ENCODE measurements around the gene CC2D1B. TPM values are rescaled to one million over a fixed set of nuclear protein-coding genes. Genes with fewer than 3 reads are reported as not detected.

CC2D1B gene
- total and polyA plus RNA-seq, 7 experiments from 2014 or later, result 5.2 to 91.2 (median 55.4) TPM

GRCh38 chr1:52306227-52307006, 59.6 kb downstream of the CC2D1B start:
- Histone ChIP-seq H3K4me1 (ENCODE audit: control insufficient read depth in 2 of 2, insufficient read depth in 2 of 2, low read length in 2 of 2) (no peaks in the 10 kb centered on the region), H3K9me3 (ENCODE audit: control insufficient read depth in 2 of 3, low read length in 3 of 3) (no peaks in the 10 kb centered on the region), H3K4me3 (ENCODE audit: low read length) (no peak overlapping the region), H3K36me3 (ENCODE audit: control insufficient read depth in 2 of 3, insufficient read depth in 3 of 3, low read length in 3 of 3) (peaks cover 0 to 8% (median 0%) of the 10 kb centered on the region in 3 experiments), H3K27ac (ENCODE audit: low read depth, low read length) (no peak overlapping the region), H3K27me3 (ENCODE audit: control insufficient read depth in 2 of 2, insufficient read depth in 2 of 2, low read length in 2 of 2) (no peaks in the 10 kb centered on the region)
- Mint-ChIP-seq H3K27ac (no peak overlapping the region), H3K9me3 (no peaks in the 10 kb centered on the region), H3K4me1 (no peaks in the 10 kb centered on the region), H3K36me3 (peaks cover 0 to 30% (median 19%) of the 10 kb centered on the region in 5 donors), H3K27me3 (no peaks in the 10 kb centered on the region), H3K4me3 (no peak overlapping the region)
- ChIA-PET CTCF (no interaction called here), POLR2A (no interaction called here)
- ATAC-seq (no peak), DNase-seq (no peak)
- intact Hi-C loops (cut with micrococcal nuclease), result no loop called here

GRCh38 chr1:52305417-52306226, 60.4 kb downstream of the CC2D1B start:
- H3K9me3 Mint-ChIP-seq, result no peaks in the 10 kb centered on the region
- H3K36me3 Mint-ChIP-seq, result peaks cover 0 to 27% (median 15%) of the 10 kb centered on the region in 5 donors
- H3K4me3 Mint-ChIP-seq, result no peak overlapping the region
- Histone ChIP-seq H3K4me1 (ENCODE audit: control insufficient read depth in 2 of 2, insufficient read depth in 2 of 2, low read length in 2 of 2) (no peaks in the 10 kb centered on the region), H3K27ac (ENCODE audit: low read depth, low read length) (no peak overlapping the region), H3K27me3 (ENCODE audit: control insufficient read depth in 2 of 2, insufficient read depth in 2 of 2, low read length in 2 of 2) (no peaks in the 10 kb centered on the region), H3K9me3 (ENCODE audit: control insufficient read depth in 2 of 3, low read length in 3 of 3) (no peaks in the 10 kb centered on the region), H3K36me3 (ENCODE audit: control insufficient read depth in 2 of 3, insufficient read depth in 3 of 3, low read length in 3 of 3) (peaks cover 0 to 8% (median 0%) of the 10 kb centered on the region in 3 experiments), H3K4me3 (ENCODE audit: low read length) (no peak overlapping the region)
- no peak overlapping the region for H3K27ac Mint-ChIP-seq
- ChIA-PET CTCF (no interaction called here), POLR2A (no interaction called here)
- no peaks in the 10 kb centered on the region for H3K27me3 Mint-ChIP-seq
- DNase-seq (no peak), ATAC-seq (no peak)
- intact Hi-C loops (cut with micrococcal nuclease), result no loop called here
- peaks cover 0 to 2% (median 0%) of the 10 kb centered on the region in 7 donors for H3K4me1 Mint-ChIP-seq

Other genes starting within 250 kb of the CC2D1B start
- 10 to 100 TPM in 2 of 5 experiments, 1 to 10 TPM in 3; 1.8 to 13.9 (median 7.6) TPM for gene ZFYVE9, start 224.1 kb downstream of the CC2D1B start, total RNA-seq
- gene ZFYVE9, start 224.1 kb downstream of the CC2D1B start, polyA plus RNA-seq, result 1 to 10 TPM; 1.8 to 3.0 TPM
- gene ORC1, start 38.2 kb upstream of the CC2D1B start, total RNA-seq, result 10 to 100 TPM in 1 of 5 experiments, 1 to 10 TPM in 3, under 1 TPM in 1; 0.97 to 25.2 (median 1.3) TPM
- under 1 TPM in 1 of 2 donors, not detected in 1; 0.74 TPM for gene ORC1, start 38.2 kb upstream of the CC2D1B start, polyA plus RNA-seq
- gene PRPF38A, start 38.4 kb upstream of the CC2D1B start, total RNA-seq, result 10 to 100 TPM; 62.1 to 98.7 (median 81.6) TPM
- 10 to 100 TPM; 34.7 to 35.9 TPM for gene PRPF38A, start 38.4 kb upstream of the CC2D1B start, polyA plus RNA-seq
- 100 to 1,000 TPM in 4 of 5 experiments, 10 to 100 TPM in 1; 80.4 to 169 (median 139) TPM for gene TUT4, start 186.9 kb upstream of the CC2D1B start, total RNA-seq
- 10 to 100 TPM; 32.8 to 50.4 TPM for gene TUT4, start 186.9 kb upstream of the CC2D1B start, polyA plus RNA-seq
- 10 to 100 TPM; 14.8 to 32.8 (median 29.2) TPM for gene GPX7, start 236.2 kb upstream of the CC2D1B start, total RNA-seq
- 10 to 100 TPM; 46.0 to 51.6 TPM for gene GPX7, start 236.2 kb upstream of the CC2D1B start, polyA plus RNA-seq

Measured in naive thymus-derived CD4-positive, alpha-beta T cell (primary cell).